ENCODE results near the gene SLC1A4. TPM values are rescaled to one million over a fixed set of nuclear protein-coding genes. Genes with fewer than 3 reads are reported as not detected.
A peak's percentile ranks its signal among the peaks of the same experiment; 100 is the strongest.

Gene SLC1A4
- total RNA-seq, 2 experiments from 2014 or later, result 26.8 to 27.0 TPM

GRCh38 chr2:65057391-65058052, 68.3 kb downstream of the SLC1A4 start:
- Mint-ChIP-seq H3K9me3 (no peaks in the 10 kb centered on the region), H3K4me1 (peaks cover 50% of the 10 kb centered on the region), H3K36me3 (no peaks in the 10 kb centered on the region), H3K27ac (peak overlapping the region; percentile 75), H3K4me3 (peak overlapping the region; percentile 88), H3K27me3 (peaks cover 2% of the 10 kb centered on the region)
- no peak for DNase-seq
- ATAC-seq (ENCODE audit: low read depth), result peak; percentile 54
- POLR2A ChIA-PET, result interaction anchor here (0.6 to 3.7 kb wide), 4 partner anchors 16 to 170 kb away, joined by 3 to 24 read pairs (median 12); partner anchors contain the start of genes ACTR2 and RAB1A

- no peak for ATAC-seq (ENCODE audit: low read depth)
- DNase-seq, result no peak
- Mint-ChIP-seq H3K4me3 (no peak overlapping the region), H3K27me3 (peaks cover 2% of the 10 kb centered on the region), H3K4me1 (peaks cover 39% of the 10 kb centered on the region), H3K27ac (no peak overlapping the region), H3K36me3 (no peaks in the 10 kb centered on the region), H3K9me3 (no peaks in the 10 kb centered on the region)
- POLR2A ChIA-PET, result interaction anchor here (0.5 to 2.3 kb wide), 5 partner anchors 71 to 536 kb away, joined by 3 to 9 read pairs (median 4); partner anchors contain the start of genes ACTR2 and RAB1A
These were observed 69.9 kb downstream of the SLC1A4 start for GRCh38 chr2:65059071-65059470.

- Mint-ChIP-seq H3K27me3 (no peaks in the 10 kb centered on the region), H3K27ac (no peak overlapping the region), H3K4me1 (peaks cover 32% of the 10 kb centered on the region), H3K4me3 (no peak overlapping the region), H3K36me3 (no peaks in the 10 kb centered on the region), H3K9me3 (no peaks in the 10 kb centered on the region)
- DNase-seq (no peak), ATAC-seq (ENCODE audit: low read depth) (no peak)
- POLR2A ChIA-PET, result no interaction called here
These were observed 72.1 kb downstream of the SLC1A4 start for GRCh38 chr2:65061146-65061909.

GRCh38 chr2:65061910-65062339, 72.7 kb downstream of the SLC1A4 start:
- no peak for ATAC-seq (ENCODE audit: low read depth)
- Mint-ChIP-seq H3K4me3 (no peak overlapping the region), H3K4me1 (peaks cover 31% of the 10 kb centered on the region), H3K27me3 (no peaks in the 10 kb centered on the region), H3K36me3 (no peaks in the 10 kb centered on the region), H3K27ac (no peak overlapping the region), H3K9me3 (no peaks in the 10 kb centered on the region)
- POLR2A ChIA-PET, result no interaction called here
- no peak for DNase-seq

DNA sequence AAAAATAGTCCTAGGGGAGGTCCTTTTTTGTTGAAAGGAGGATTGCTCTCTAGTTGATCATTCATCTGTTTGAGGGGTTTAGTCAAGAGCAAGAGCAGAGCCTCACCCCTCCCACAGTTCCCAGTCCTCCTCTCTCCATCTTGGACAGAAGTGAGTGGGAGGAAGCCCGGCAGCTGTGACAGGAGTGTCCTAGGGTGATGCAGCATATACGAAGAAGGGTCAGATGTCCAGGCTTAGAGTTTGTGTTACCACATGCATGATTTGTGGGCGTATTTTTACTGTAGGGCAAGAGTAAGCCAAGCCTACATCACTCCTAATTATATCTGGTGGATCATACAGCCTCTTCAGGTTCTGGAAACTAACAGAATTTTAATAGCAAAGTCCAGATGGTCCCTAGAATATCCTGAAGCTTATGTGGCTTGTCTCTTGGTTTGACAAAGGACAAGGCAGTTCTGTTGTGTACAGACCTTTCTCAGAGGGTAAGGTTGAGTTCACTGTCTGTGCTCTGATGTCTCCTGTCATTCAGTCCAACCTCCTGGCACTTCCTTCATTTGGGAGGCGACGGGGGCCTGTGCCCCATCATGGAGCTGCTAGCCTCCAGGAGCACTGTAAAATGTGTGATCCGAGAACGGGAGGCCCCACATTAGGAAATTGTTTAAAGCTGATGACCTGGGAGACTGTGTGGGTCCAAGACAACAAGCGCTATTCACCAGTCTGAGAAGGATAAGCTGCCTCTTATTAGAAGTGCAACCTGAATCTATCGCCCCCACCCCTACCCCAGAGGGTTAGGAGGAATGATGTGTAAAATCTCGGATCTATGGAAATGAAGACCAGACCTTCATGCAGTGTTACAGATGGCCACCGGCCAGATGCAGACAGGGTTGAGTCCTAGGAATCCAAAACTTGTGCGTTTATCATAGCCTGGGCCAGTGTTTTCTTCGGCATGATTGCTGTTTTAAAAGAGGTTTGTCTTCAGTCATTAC, 73.9 kb downstream of the SLC1A4 start:
- Mint-ChIP-seq H3K9me3 (no peaks in the 10 kb centered on the region), H3K27ac (no peak overlapping the region), H3K4me1 (peaks cover 29% of the 10 kb centered on the region), H3K4me3 (no peak overlapping the region), H3K27me3 (no peaks in the 10 kb centered on the region), H3K36me3 (no peaks in the 10 kb centered on the region)
- POLR2A ChIA-PET, result no interaction called here
- DNase-seq, result no peak
- ATAC-seq (ENCODE audit: low read depth), result no peak

DNA sequence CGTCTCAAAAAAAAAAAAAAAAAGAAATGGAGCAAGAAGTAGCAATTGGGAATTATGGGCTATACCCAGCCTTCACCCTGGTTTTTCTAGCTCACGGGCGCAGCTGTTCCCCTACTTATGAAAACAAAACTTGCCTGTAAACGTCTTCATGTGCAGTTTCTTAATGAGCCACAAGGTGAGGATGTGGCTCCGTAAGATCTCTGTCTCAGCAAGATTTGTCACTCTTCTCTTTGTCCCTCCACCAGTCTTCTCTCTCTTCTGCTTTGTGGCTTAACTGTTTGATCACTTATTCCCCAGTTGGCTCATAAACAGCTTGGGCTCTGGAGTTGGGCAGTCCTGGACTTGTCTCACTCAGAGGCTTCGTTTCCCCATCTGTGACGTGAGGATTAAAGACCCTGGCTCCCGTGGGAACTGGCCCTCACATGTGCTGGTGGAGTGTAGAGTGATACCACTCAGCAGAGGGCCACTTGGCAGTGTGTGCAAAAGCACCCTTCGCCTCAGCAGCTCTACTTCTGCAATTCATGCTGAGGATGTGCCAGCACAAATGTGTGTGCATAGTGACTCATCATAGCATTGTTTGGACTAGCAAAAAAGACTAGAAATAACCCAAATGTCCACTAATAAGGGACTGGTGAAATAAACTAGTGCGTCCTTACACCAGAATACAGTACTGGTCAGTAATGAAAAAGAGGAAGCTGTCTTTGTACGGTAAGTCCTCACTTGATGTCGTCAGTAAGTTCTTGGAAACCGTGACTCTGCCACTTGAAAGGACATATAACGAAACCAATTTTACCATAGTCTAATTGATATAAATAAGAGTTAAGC, 75.7 kb downstream of the SLC1A4 start:
- H3K9me3 Mint-ChIP-seq, result no peaks in the 10 kb centered on the region
- POLR2A ChIA-PET, result interaction anchor here (0.6 to 1.9 kb wide), 8 partner anchors 9 to 542 kb away, joined by 3 to 7 read pairs (median 4); partner anchors contain the start of genes ACTR2, CEP68 and RAB1A
- no peaks in the 10 kb centered on the region for H3K36me3 Mint-ChIP-seq
- no peak for DNase-seq
- ATAC-seq (ENCODE audit: low read depth), result peak; percentile 76
- H3K27ac Mint-ChIP-seq, result peak overlapping the region; percentile 70
- no peaks in the 10 kb centered on the region for H3K27me3 Mint-ChIP-seq
- H3K4me1 Mint-ChIP-seq, result peaks cover 28% of the 10 kb centered on the region
- no peak overlapping the region for H3K4me3 Mint-ChIP-seq

DNA sequence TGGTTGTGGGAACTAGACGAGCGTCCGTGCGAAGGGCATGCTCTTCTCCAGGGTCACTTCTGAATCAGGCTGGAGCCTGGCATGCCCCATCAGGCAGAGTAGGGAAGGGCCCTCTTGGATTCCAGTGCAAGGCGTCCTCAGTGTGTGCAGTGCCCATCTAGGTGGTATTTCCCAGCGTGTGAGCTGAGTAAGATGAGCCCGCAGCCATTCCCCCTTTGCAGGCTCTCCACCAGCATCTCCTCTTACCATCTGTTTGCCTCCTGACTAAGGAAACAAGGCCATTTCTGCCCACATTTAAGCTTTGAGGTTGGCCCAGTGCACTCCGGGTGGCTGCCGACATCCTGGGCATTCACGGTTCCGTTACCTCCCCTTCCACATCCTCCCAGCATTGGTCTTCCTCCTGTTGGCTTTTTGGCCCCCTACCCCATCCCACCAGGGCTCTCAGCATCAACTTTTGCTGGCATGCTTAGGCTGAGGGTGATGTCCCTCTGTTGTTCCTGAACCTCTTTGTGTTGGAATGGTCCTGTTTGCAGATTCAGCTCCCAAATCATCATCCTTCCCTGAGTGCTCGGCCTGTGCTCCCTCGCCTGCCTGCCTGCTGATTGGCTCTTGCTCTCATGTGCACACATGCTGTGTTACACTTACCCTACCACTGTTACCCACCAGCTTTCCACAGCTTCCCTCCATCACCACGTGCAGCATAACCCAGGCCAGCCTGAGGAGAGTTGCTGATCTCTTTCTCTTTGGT, 78.8 kb downstream of the SLC1A4 start:
- H3K27ac Mint-ChIP-seq, result peak overlapping the region; percentile 83
- DNase-seq, result no peak

GRCh38 chr2:65069439-65069824, 80.2 kb downstream of the SLC1A4 start:
- Mint-ChIP-seq H3K4me3 (no peak overlapping the region), H3K4me1 (peaks cover 26% of the 10 kb centered on the region), H3K27me3 (no peaks in the 10 kb centered on the region), H3K36me3 (no peaks in the 10 kb centered on the region), H3K27ac (peak overlapping the region; percentile 60), H3K9me3 (no peaks in the 10 kb centered on the region)
- ATAC-seq (ENCODE audit: low read depth) (no peak), DNase-seq (no peak)
- POLR2A ChIA-PET, result interaction anchor here (0.8 kb wide), 1 partner anchor 61 kb away, joined by 3 read pairs; the partner anchor contains the start of gene RAB1A

More for the DNA sequence above, 78.8 kb downstream of the SLC1A4 start:
- no peaks in the 10 kb centered on the region for H3K36me3 Mint-ChIP-seq
- peaks cover 32% of the 10 kb centered on the region for H3K4me1 Mint-ChIP-seq
- H3K4me3 Mint-ChIP-seq, result no peak overlapping the region
- POLR2A ChIA-PET, result interaction anchor here (1.5 kb wide), 1 partner anchor 62 kb away, joined by 7 read pairs; the partner anchor contains the start of gene RAB1A
- no peaks in the 10 kb centered on the region for H3K9me3 Mint-ChIP-seq
- peak; percentile 29 for ATAC-seq (ENCODE audit: low read depth)
- no peaks in the 10 kb centered on the region for H3K27me3 Mint-ChIP-seq

GRCh38 chr2:65070172-65070830, 81.1 kb downstream of the SLC1A4 start:
- no peak overlapping the region for H3K4me3 Mint-ChIP-seq
- H3K27me3 Mint-ChIP-seq, result no peaks in the 10 kb centered on the region
- no peak for DNase-seq
- no peaks in the 10 kb centered on the region for H3K36me3 Mint-ChIP-seq
- H3K27ac Mint-ChIP-seq, result peak overlapping the region; percentile 70
- no peaks in the 10 kb centered on the region for H3K9me3 Mint-ChIP-seq
- H3K4me1 Mint-ChIP-seq, result peaks cover 19% of the 10 kb centered on the region
- no peak for ATAC-seq (ENCODE audit: low read depth)
- POLR2A ChIA-PET, result interaction anchor here (0.8 kb wide), 1 partner anchor 60 kb away, joined by 3 read pairs; the partner anchor contains the start of gene RAB1A

DNA sequence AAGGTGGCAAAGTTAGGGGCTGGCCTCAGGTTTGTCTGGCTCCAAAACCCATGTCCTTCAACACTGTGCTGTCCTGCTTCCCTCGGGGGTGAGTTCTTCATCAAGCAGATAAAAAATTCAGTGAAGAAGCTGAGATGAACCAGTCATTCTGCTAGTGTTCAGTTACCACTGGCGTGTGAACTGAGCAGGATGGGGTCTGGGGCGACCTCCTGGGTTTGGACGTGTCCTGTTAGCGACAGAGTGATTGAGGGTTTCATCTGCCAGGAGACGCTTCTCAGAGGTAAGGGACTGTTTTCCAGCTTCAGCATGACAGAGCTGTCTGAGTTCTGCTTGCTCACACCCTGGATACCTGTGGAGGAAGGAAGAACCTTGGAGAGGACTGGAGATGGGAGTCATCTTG, 81.7 kb downstream of the SLC1A4 start:
- Mint-ChIP-seq H3K27me3 (no peaks in the 10 kb centered on the region), H3K4me3 (no peak overlapping the region), H3K9me3 (no peaks in the 10 kb centered on the region), H3K4me1 (peaks cover 19% of the 10 kb centered on the region), H3K27ac (peak overlapping the region; percentile 63), H3K36me3 (no peaks in the 10 kb centered on the region)
- no peak for DNase-seq
- no peak for ATAC-seq (ENCODE audit: low read depth)
- POLR2A ChIA-PET, result no interaction called here

DNA sequence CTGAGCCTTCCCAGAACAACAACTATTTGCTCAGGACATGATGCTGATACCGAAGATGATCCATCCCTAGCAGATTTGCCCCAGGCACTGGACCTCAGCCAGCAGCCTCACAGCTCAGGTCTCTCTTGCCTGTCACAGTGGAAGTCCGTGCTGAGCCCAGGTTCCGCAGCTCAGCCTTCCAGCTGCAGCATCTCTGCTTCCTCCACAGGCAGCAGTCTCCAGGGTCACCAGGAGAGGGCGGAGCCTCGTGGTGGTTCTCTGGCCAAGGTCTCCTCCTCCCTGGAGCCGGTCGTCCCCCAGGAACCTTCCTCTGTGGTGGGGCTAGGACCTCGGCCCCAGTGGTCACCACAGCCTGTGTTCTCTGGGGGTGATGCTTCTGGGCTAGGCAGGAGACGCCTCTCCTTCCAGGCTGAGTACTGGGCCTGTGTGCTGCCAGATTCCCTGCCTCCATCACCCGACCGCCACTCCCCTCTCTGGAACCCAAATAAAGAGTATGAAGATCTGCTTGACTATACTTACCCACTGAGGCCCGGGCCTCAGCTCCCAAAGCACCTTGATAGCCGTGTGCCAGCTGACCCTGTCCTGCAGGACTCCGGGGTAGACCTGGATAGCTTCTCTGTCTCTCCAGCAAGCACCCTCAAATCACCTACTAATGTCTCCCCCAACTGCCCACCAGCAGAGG, 82.4 kb downstream of the SLC1A4 start:
- peaks cover 2% of the 10 kb centered on the region for H3K36me3 Mint-ChIP-seq
- no peaks in the 10 kb centered on the region for H3K27me3 Mint-ChIP-seq
- H3K27ac Mint-ChIP-seq, result peak overlapping the region; percentile 56
- H3K4me1 Mint-ChIP-seq, result peaks cover 19% of the 10 kb centered on the region
- H3K4me3 Mint-ChIP-seq, result no peak overlapping the region
- H3K9me3 Mint-ChIP-seq, result no peaks in the 10 kb centered on the region
- no peak for ATAC-seq (ENCODE audit: low read depth)
- POLR2A ChIA-PET, result no interaction called here
- DNase-seq, result no peak

Data from activated naive CD8-positive, alpha-beta T cell treated with anti-CD3 and anti-CD28 coated beads, Interleukin-2, amount 10 ng/mL, durations not matched to agents 7 days and 5 days (primary cell).